SK-N-SH (cell line): ENCODE measurements around the gene LGALS8. TPM values are rescaled to one million over a fixed set of nuclear protein-coding genes. Genes with fewer than 3 reads are reported as not detected.

ENCODE experiments used
- CTCF ChIA-PET: fragments of 300-600, 350-600 bp; formaldehyde crosslinking; extraction: SDS; loops from one replicate; lab custom pipeline; 2021; lab: Yijun Ruan, JAX
- POLR2A ChIA-PET: fragments of 350-600 bp; sonication (Branson Sonifier 250); formaldehyde crosslinking; extraction: SDS; loops from one replicate; lab custom pipeline; 2020; ENCODE audit warnings: antibody characterized with exemption, inconsistent platforms; lab: Yijun Ruan, JAX
- DNase-seq: peaks from one replicate; pipeline ENCODE4 v3.0.0; 2012
- H2AFZ ChIP-seq: fragments of 200-600 bp; sonication (generic); 2 replicates; pipeline ENCODE4 v1.8.1; 2016; ENCODE audit warnings: antibody characterized with exemption, mild to moderate bottlenecking, low read depth
- H3F3A ChIP-seq: fragments of 200-600 bp; sonication (generic); replicated peaks from 2 replicates; pipeline ENCODE3; 2016; ENCODE audit warnings: antibody characterized with exemption, mild to moderate bottlenecking; ENCODE audit not compliant: insufficient read depth
- H3K27ac ChIP-seq, 2 experiments: fragments of 200-500 bp in 1 of 2; fragments of 200-600 bp in 1 of 2; sonication (Bioruptor generic) in 1 of 2; sonication (generic), shearing (Covaris generic) in 1 of 2; 2 replicates each; pipeline versions ENCODE4 v1.5.1 to v1.6.1; 2014 to 2016; ENCODE audit warnings: low read depth in 2 of 2, inconsistent platforms in 1 of 2, low read length in 1 of 2, mild to moderate bottlenecking in 1 of 2, mixed read lengths in 1 of 2
- H3K27me3 ChIP-seq: fragments of 200-600 bp; sonication (generic), shearing (Covaris generic); 2 replicates; pipeline ENCODE4 v1.6.1; 2016; ENCODE audit warnings: mixed run types; ENCODE audit not compliant: insufficient read depth
- H3K36me3 ChIP-seq, 2 experiments: fragments of 200-500 bp in 1 of 2; fragments of 200-600 bp in 1 of 2; sonication (Bioruptor generic) in 1 of 2; sonication (generic) in 1 of 2; replicated peaks in 1 of 2; 2 replicates each; pipeline versions ENCODE3 to v1.5.1; 2014 to 2016; ENCODE audit warnings: low read length in 1 of 2, mild to moderate bottlenecking in 1 of 2; ENCODE audit not compliant: insufficient read depth in 2 of 2, control insufficient read depth in 1 of 2
- H3K4me1 ChIP-seq, 2 experiments: fragments of 200-500 bp in 1 of 2; fragments of 200-600 bp in 1 of 2; sonication (Bioruptor generic) in 1 of 2; sonication (generic), shearing (Covaris generic) in 1 of 2; 2 replicates each; pipeline versions ENCODE4 v1.5.1 to v1.6.1; 2014 to 2016; ENCODE audit warnings: low read depth in 1 of 2, low read length in 1 of 2, mixed run types in 1 of 2; ENCODE audit not compliant: insufficient read depth in 2 of 2, control insufficient read depth in 1 of 2
- H3K4me2 ChIP-seq: fragments of 200-600 bp; sonication (generic), shearing (Covaris generic); 2 replicates; pipeline ENCODE4 v1.6.1; 2017; ENCODE audit warnings: mixed run types
- H3K4me3 ChIP-seq, 2 experiments: fragments of 200-500 bp in 1 of 2; fragments of 200-600 bp in 1 of 2; sonication (Bioruptor generic) in 1 of 2; sonication (generic), shearing (Covaris generic) in 1 of 2; 2 replicates each; pipeline versions ENCODE4 v1.5.1 to v1.8.1; 2014 to 2016; ENCODE audit warnings: low read depth in 2 of 2, inconsistent platforms in 1 of 2, low read length in 1 of 2, mild to moderate bottlenecking in 1 of 2, mixed read lengths in 1 of 2, moderate library complexity in 1 of 2
- H3K79me2 ChIP-seq: fragments of 200-600 bp; sonication (generic); 2 replicates; pipeline ENCODE4 v1.8.1; 2017; ENCODE audit warnings: mild to moderate bottlenecking; ENCODE audit not compliant: insufficient read depth
- H3K9ac ChIP-seq: fragments of 200-600 bp; sonication (generic); 2 replicates; pipeline ENCODE4 v1.6.1; 2017; ENCODE audit warnings: mixed run types
- H3K9me2 ChIP-seq: fragments of 200-600 bp; sonication (generic); 2 replicates; pipeline ENCODE4 v1.6.1; 2017; ENCODE audit warnings: mixed run types
- H3K9me3 ChIP-seq: fragments of 200-600 bp; sonication (generic); 2 replicates; pipeline ENCODE4 v1.6.1; 2017; ENCODE audit warnings: mixed run types, mild to moderate bottlenecking, moderate library complexity
- H4K20me1 ChIP-seq: fragments of 200-600 bp; sonication (generic); 2 replicates; pipeline ENCODE4 v1.6.1; 2017; ENCODE audit warnings: mild to moderate bottlenecking, mixed run types; ENCODE audit not compliant: insufficient read depth
- EP300 ChIP-seq, 2 experiments: IDR thresholded peaks; 2 replicates each; pipeline versions ENCODE4 v1.4.0 to v1.6.1; 2012; ENCODE audit warnings: borderline replicate concordance in 1 of 2, low read depth in 1 of 2, low read length in 1 of 2
- FOSL2 ChIP-seq: IDR thresholded peaks from 2 replicates; pipeline ENCODE4 v1.4.0; 2012; ENCODE audit warnings: low read depth, mild to moderate bottlenecking, moderate library complexity, borderline replicate concordance
- FOXM1 ChIP-seq: IDR thresholded peaks from 2 replicates; pipeline ENCODE4 v1.4.0; 2012; ENCODE audit warnings: low read depth, mild to moderate bottlenecking
- NFIC ChIP-seq: IDR thresholded peaks from 2 replicates; pipeline ENCODE4 v1.4.0; 2012; ENCODE audit warnings: borderline replicate concordance
- POLR2AphosphoS5 ChIP-seq: IDR thresholded peaks from 2 replicates; pipeline ENCODE4 v1.6.1; 2012; ENCODE audit warnings: low read depth, low read length
- RCOR1 ChIP-seq: fragments of 150-350 bp; IDR thresholded peaks from 2 replicates; pipeline ENCODE4 v1.6.1; 2017; ENCODE audit warnings: antibody characterized with exemption, low read length
- RXRA ChIP-seq: IDR thresholded peaks from 2 replicates; pipeline ENCODE4 v1.4.0; 2012; ENCODE audit warnings: low read depth, mild to moderate bottlenecking, borderline replicate concordance
- SMC3 ChIP-seq: IDR thresholded peaks from 2 replicates; pipeline ENCODE4 v1.6.1; 2012; ENCODE audit warnings: low read depth, low read length, improper control_type of control experiment
- TCF12 ChIP-seq: IDR thresholded peaks from 2 replicates; pipeline ENCODE4 v1.4.0; 2012
- YY1 ChIP-seq: IDR thresholded peaks from 2 replicates; pipeline ENCODE4 v1.4.0; 2012; ENCODE audit warnings: low read depth, mild to moderate bottlenecking
- WGBS: methylation state at CpG from one replicate; pipeline ENCODE4 v1.1.6; 2017; ENCODE audit warnings: low lambda C conversion rate; 5-methylcytosine and 5-hydroxymethylcytosine counted together
- polyA plus RNA-seq, 3 experiments: library from polyadenylated mRNA; depleted of rRNA; stranded (reverse); fragments of >200 nt; gene quantifications; 2 replicates each; pipeline ENCODE4 v1.2.3, GENCODE V29; 2012
- TF ChIP-seq, protein P1 (sequence below): IDR thresholded peaks from 2 replicates; pipeline ENCODE4 v1.4.0; 2012; ENCODE audit warnings: low read depth, borderline replicate concordance
- TF ChIP-seq, protein P2 (sequence below): IDR thresholded peaks from 2 replicates; pipeline ENCODE4 v1.6.1; 2012; ENCODE audit warnings: mild to moderate bottlenecking, low read depth, low read length, moderate library complexity

Gene LGALS8
- polyA plus RNA-seq, 1 of the 3 experiments (the other 2 are of a cell fraction) = 18.9 TPM

DNA sequence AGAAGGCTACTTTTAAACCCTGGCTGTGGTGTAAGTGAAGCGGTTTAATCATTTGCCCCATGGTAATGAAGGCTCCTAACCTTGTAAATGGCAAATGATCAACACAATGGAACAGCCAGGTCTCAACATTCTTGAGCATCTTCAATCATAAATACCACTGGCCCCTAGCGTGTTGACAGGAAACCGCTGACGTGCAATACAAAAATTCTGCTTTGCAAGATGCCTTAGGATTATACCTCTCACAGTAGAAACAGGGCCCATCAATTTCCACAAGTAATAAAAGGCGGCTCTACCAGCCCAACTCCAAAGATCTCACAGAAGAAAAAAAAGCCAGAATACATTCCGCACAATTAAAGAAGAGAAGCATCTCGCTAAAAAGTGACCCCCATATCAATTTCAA lies 32.8 kb downstream of the LGALS8 start:
- H3K27me3 ChIP-seq = no peaks in the 10 kb centered on the region
- no peak overlapping the region for H3K9ac ChIP-seq
- TF ChIP-seq RXRA (no peak), NFIC (no peak), RCOR1 (no peak), YY1 (no peak)
- TF ChIP-seq, protein P1, sequence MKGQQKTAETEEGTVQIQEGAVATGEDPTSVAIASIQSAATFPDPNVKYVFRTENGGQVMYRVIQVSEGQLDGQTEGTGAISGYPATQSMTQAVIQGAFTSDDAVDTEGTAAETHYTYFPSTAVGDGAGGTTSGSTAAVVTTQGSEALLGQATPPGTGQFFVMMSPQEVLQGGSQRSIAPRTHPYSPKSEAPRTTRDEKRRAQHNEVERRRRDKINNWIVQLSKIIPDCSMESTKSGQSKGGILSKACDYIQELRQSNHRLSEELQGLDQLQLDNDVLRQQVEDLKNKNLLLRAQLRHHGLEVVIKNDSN = no peak
- TF ChIP-seq, protein P2, sequence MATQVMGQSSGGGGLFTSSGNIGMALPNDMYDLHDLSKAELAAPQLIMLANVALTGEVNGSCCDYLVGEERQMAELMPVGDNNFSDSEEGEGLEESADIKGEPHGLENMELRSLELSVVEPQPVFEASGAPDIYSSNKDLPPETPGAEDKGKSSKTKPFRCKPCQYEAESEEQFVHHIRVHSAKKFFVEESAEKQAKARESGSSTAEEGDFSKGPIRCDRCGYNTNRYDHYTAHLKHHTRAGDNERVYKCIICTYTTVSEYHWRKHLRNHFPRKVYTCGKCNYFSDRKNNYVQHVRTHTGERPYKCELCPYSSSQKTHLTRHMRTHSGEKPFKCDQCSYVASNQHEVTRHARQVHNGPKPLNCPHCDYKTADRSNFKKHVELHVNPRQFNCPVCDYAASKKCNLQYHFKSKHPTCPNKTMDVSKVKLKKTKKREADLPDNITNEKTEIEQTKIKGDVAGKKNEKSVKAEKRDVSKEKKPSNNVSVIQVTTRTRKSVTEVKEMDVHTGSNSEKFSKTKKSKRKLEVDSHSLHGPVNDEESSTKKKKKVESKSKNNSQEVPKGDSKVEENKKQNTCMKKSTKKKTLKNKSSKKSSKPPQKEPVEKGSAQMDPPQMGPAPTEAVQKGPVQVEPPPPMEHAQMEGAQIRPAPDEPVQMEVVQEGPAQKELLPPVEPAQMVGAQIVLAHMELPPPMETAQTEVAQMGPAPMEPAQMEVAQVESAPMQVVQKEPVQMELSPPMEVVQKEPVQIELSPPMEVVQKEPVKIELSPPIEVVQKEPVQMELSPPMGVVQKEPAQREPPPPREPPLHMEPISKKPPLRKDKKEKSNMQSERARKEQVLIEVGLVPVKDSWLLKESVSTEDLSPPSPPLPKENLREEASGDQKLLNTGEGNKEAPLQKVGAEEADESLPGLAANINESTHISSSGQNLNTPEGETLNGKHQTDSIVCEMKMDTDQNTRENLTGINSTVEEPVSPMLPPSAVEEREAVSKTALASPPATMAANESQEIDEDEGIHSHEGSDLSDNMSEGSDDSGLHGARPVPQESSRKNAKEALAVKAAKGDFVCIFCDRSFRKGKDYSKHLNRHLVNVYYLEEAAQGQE = no peak
- H2AFZ ChIP-seq = no peak overlapping the region
- no peaks in the 10 kb centered on the region for H3K9me3 ChIP-seq
- WGBS = 96% methylated on average over 7 of the region's 7 CpGs
- H3K4me1 ChIP-seq = peaks cover 0 to 3% of the 10 kb centered on the region in 2 experiments; a peak in 2 of 4 replicates
- DNase-seq = no peak
- H3K27ac ChIP-seq = no peak overlapping the region
- H3F3A ChIP-seq = no peaks in the 10 kb centered on the region
- H3K79me2 ChIP-seq = no peaks in the 10 kb centered on the region
- peaks cover 79 to 99% of the 10 kb centered on the region in 2 experiments for H3K36me3 ChIP-seq
- no peaks in the 10 kb centered on the region for H4K20me1 ChIP-seq
- POLR2A ChIA-PET = no interaction called here
- no peak overlapping the region for H3K4me2 ChIP-seq
- no peak overlapping the region for H3K4me3 ChIP-seq
- CTCF ChIA-PET = no interaction called here
- no peaks in the 10 kb centered on the region for H3K9me2 ChIP-seq

DNA sequence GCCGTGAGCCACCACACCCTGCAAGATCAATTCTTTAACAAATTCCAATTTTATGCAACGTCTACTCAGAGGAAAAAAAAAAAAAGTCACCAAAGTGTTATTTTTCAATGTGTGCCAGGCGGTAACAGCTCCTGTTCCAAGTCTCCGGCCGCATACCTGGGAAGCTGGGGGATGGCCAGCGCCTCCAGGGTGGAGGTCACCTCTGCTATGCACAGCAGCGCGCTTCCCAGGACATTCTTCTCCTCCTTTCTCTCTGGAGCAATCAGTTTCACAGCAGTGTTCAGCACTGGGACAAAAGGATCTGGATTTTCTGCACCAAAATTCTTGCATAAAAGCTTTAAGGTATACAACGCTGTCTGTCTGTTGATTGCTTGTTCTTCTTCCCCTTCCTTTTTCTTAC lies 34.3 kb downstream of the LGALS8 start:
- POLR2A ChIA-PET = no interaction called here
- Histone ChIP-seq H3K36me3 (peaks cover 74 to 98% of the 10 kb centered on the region in 2 experiments), H3K4me1 (peaks cover 0 to 13% of the 10 kb centered on the region in 2 experiments; a peak in 2 of 4 replicates), H3K4me3 (no peak overlapping the region), H3K27me3 (no peaks in the 10 kb centered on the region), H3K9ac (no peak overlapping the region), H3K27ac (no peak overlapping the region), H3K9me3 (no peaks in the 10 kb centered on the region), H3F3A (no peaks in the 10 kb centered on the region), H2AFZ (no peak overlapping the region), H4K20me1 (no peaks in the 10 kb centered on the region), H3K4me2 (no peak overlapping the region), H3K9me2 (no peaks in the 10 kb centered on the region), H3K79me2 (no peaks in the 10 kb centered on the region)
- CTCF ChIA-PET = interaction anchor here (0.7 to 1.8 kb wide), 2 partner anchors 14 to 201 kb away, joined by 3 read pairs; no protein-coding TSS in a partner anchor
- WGBS = 96% methylated on average over 9 of the region's 9 CpGs
- TF ChIP-seq FOXM1 = no peak
- no peak for TF ChIP-seq POLR2AphosphoS5
- TF ChIP-seq, protein P1 = no peak
- no peak for TF ChIP-seq EP300 (IDR thresholded peaks at IDR 0.05; ENCODE audit: borderline replicate concordance in 1 of 2, low read depth in 1 of 2, low read length in 1 of 2)
- no peak for TF ChIP-seq SMC3
- TF ChIP-seq RCOR1 = no peak
- no peak for TF ChIP-seq TCF12
- no peak for TF ChIP-seq FOSL2
- no peak for DNase-seq
